ENCODE results near the gene ZSCAN5A.

- TF ChIP-seq CTCF (IDR thresholded peaks at IDR 0.05), result no peak
- no peak for TF ChIP-seq POLR2A (IDR thresholded peaks at IDR 0.05)
Measured at GRCh38 chr19:56312342-56312741, 2.3 kb downstream of the ZSCAN5A start.
